GM13976 (cell line): ENCODE results near the gene STARD8.
"Not testable (repeated sequence)": the region's sequence is repeated elsewhere in the genome, so short reads cannot be mapped to it uniquely, and the experiment has no call there.

Experiments
- DNase-seq: peaks from one replicate; pipeline ENCODE4 v3.0.0; 2012; ENCODE audit warnings: low spot score
- CTCF ChIP-seq: IDR thresholded peaks from 2 replicates; pipeline ENCODE4 v1.5.1; 2012; ENCODE audit warnings: borderline replicate concordance, mild to moderate bottlenecking; ENCODE audit not compliant: insufficient read depth; ENCODE audit errors: extremely low read depth, missing control alignments, control extremely low read depth
- in situ Hi-C: fragments of 300-500 bp; cut with MboI; formaldehyde crosslinking; loops from one replicate; pipeline ENCODE4 v1.12.0; 2022; ENCODE audit warnings: low sequenced_read_pairs, mixed read lengths, inconsistent platforms; ENCODE audit not compliant: unreplicated experiment

STARD8 gene

DNA sequence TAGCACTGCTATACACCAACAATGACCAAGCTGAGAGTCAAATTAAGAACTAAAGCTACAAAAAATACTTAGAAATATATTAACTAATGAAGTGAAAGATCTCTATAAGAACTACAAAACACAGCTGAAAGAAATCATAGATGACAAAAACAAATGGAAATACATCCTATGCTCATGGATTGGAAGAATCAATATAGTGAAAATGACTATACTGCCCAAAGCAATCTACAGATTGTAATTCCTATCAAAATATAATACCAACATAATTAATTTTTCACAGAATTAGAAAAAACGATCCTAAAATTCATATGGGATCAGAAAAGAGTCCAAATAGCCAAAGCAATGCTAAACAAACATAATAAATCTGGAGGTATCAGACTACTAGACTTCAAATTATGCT is 87.8 kb downstream of the STARD8 start:
- TF ChIP-seq CTCF, result no peak
- in situ Hi-C loops, result no loop called here

DNA sequence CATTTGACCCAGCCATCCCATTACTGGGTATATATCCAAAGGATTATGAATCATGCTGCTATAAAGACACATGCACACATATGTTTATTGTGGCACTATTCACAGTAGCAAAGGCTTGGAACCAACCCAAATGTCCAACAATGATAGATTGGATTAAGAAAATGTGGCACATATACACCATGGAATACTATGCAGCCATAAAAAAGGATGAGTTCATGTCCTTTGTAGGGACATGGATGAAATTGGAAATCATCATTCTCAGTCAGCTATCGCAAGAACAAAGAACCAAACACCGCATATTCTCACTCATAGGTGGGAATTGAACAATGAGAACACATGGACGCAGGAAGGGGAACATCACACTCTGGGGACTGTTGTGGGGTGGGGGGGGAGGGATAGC is 94.4 kb downstream of the STARD8 start:
- in situ Hi-C loops, DNase-seq: not testable (repeated sequence)

More for the DNA sequence above, 87.8 kb downstream of the STARD8 start:
- no peak for DNase-seq

DNA sequence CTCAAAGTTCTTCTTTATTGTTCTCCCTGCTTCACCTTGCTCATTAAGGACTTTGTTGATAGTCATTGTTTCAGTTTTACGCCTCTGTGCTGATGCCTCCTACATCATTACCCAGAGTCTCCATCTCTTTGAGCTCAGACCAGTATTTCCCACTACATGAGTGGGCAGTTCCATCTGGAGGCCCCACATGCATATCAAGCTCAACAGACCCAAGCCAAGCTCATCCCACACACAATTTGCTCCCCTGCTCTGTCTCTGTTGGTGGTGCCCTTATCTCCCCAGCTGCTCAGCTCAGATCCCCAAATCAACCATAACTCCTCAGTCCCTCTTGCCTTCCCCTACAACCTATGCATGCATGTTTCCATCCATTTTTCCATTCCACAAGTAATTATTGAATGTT is 96.3 kb downstream of the STARD8 start:
- in situ Hi-C loops, result no loop called here
- DNase-seq, result no peak
- TF ChIP-seq CTCF, result no peak

GRCh38 chrX:68746988-68747387 is 99.5 kb downstream of the STARD8 start:
- no peak for DNase-seq
- in situ Hi-C loops, result no loop called here
- no peak for TF ChIP-seq CTCF

GRCh38 chrX:68748030-68748429 is 100.6 kb downstream of the STARD8 start:
- in situ Hi-C loops, result no loop called here
- DNase-seq, result no peak

GRCh38 chrX:68749426-68749825 is 102.0 kb downstream of the STARD8 start:
- no peak for TF ChIP-seq CTCF
- DNase-seq, result no peak
- in situ Hi-C loops, result no loop called here

More at GRCh38 chrX:68748030-68748429, 100.6 kb downstream of the STARD8 start:
- no peak for TF ChIP-seq CTCF

DNA sequence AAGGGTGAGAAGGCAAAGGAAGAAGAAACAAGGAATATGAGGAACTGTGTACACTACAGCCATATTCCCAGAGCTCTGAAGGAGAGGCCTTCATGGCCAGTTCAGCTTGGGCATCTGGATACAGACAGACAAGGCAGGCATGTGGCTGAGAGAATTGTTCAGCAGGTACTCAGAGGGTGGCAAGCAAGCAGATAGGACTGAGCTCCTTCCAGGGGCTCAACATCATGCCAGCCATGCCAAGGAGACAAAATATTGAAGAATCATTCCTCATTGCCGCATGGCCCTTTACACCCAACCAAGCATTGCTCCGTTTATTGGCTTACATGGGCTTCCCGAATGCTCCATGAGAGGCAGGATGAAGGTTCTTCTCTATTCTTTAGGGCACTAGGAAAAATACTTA is 102.8 kb downstream of the STARD8 start:
- in situ Hi-C loops, result no loop called here
- TF ChIP-seq CTCF, result no peak
- DNase-seq, result no peak
